ENCODE results near the gene GYPE. TPM values are rescaled to one million over a fixed set of nuclear protein-coding genes. Genes with fewer than 3 reads are reported as not detected.
A peak's percentile ranks its signal among the peaks of the same experiment; 100 is the strongest.
"Not testable (repeated sequence)": the region's sequence is repeated elsewhere in the genome, so short reads cannot be mapped to it uniquely, and the experiment has no call there.

GYPE gene
- 0.19 TPM for total RNA-seq
- long read RNA-seq = 0 reads

DNA sequence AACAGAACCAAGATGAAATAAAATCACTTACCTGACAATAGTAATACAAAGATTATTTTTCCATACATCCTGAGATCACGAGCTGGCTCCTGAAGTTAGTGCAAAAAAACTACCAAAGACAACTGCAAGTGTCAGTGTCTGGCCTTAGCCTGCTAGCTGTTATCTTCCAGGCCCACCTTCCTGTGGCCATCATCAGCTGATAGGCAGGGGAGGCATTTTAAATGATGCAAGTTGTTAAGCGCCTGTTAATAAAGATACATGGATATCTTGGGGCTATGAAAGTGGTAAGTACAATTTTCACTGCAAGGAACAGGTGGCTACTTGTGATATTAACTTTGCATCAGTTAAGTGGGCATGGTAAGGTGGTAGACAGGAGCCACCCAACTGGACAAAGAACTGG, at the start of gene GYPE:
TSS of gene GYPE (minus strand) at position 120 of the 400 bp plus-strand sequence. CDS start at position 68, 52 bp downstream.
- intact Hi-C loops (cut with DNase I); DNase-seq; ATAC-seq (ENCODE audit: poor library complexity): not testable (repeated sequence)

- intact Hi-C loops (cut with DNase I); DNase-seq; ATAC-seq (ENCODE audit: poor library complexity): not testable (repeated sequence)
These were observed 46.2 kb upstream of the GYPE start for GRCh38 chr4:143951458-143951972.

DNA sequence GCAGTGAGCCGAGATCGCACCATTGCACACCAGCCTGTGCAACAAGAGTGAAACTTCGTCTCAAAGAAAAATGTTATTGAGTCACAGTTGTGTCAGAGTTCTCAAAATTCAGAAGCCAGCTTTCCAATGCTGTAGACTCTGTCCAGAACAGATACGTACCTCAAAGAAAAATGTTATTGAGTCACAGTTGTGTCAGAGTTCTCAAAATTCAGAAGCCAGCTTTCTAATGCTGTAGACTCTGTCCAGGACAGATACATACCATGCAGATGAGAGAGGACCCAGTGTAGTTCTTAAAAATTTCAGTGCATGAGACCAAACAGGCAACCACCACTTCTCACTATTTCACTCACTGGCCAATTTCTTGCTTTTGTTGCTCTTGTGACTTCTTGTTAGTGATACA, 45.6 kb upstream of the GYPE start:
- intact Hi-C loops (cut with DNase I); ATAC-seq (ENCODE audit: poor library complexity); DNase-seq: not testable (repeated sequence)

DNA sequence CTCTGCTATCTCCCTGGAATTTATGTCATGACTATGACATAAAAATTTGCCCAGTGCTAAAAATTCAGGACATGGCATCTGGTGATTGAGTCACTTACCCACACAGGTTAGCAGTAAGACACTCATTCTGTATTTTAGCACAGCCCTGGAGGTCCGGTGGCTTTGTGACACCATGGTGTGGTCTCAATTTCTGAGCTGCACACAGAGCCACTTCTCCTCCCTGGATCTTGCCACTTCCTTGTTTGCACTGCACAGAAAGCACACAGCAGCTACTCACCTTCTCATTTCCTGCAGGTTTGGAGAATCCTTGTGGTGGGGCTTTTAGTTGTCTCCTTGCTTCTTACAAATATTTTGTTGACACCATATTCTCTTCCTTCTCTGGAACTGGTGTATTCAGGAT, 44.8 kb upstream of the GYPE start:
- ATAC-seq (ENCODE audit: poor library complexity); intact Hi-C loops (cut with DNase I); DNase-seq: not testable (repeated sequence)

DNA sequence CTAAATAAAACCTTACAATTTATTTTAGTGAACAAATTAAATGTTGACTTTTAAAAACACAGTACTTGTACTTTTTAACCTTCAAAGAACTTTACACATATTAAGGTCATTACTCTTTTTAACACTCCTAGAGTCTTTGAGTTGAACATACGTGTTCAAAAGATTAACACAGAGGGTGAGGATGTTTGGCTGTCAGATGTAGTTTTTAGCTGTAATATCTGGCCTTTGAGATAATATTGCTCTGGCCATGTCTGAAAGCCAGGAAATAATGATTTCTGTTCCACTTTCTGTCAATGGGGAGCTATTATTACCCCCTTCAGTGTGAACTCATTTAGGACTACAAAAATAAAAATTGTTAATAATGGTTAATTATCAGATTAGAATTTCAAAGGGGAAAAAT, 42.1 kb upstream of the GYPE start:
- DNase-seq; intact Hi-C loops (cut with DNase I); ATAC-seq (ENCODE audit: poor library complexity): not testable (repeated sequence)

GRCh38 chr4:143940708-143941107, 35.3 kb upstream of the GYPE start:
- DNase-seq; ATAC-seq (ENCODE audit: poor library complexity); intact Hi-C loops (cut with DNase I): not testable (repeated sequence)

GRCh38 chr4:143939528-143939927, 34.2 kb upstream of the GYPE start:
- ATAC-seq (ENCODE audit: poor library complexity) (no peak), DNase-seq (no peak)
- intact Hi-C loops (cut with DNase I) = no loop called here

DNA sequence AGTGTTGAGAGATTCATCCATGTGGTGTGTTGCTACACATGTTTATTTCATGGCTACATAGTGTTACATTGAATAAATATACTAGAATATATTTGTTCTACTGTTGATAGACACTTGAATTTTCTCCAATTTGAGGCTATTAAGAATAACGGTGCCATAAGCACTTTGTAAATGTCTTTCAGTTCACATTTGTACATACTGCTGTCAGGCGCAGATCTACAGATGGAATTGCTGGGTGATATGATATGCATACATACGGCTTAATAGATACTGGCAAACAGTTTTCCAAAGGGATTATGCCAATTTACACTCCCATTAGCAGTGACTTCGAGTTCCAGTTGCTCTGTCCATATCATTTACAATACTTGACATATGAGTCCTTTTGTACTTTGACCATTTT, 33.5 kb upstream of the GYPE start:
- intact Hi-C loops (cut with DNase I); DNase-seq; ATAC-seq (ENCODE audit: poor library complexity): not testable (repeated sequence)

DNA sequence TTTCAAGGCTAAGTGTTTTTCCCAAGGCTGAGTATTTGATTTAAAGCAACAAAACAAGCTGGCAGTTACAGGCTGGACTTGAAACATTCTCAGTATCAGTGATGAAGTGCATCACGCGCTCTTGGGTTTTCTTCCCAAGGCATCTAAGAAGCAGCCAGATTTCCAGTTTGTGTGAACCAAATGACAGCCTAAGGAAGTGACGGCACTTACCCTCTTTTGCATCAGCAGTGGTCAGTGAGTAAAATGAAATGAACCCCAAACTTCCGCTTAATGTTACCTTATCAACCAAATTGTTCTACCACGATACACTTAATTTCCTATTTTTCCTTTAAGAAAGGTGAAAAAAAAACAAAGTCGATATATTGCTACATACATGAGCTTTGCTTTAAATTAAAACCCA, 15.8 kb upstream of the GYPE start:
- intact Hi-C loops (cut with DNase I) = no loop called here

GRCh38 chr4:143916485-143916884, 11.1 kb upstream of the GYPE start:
- ATAC-seq (ENCODE audit: poor library complexity); DNase-seq; intact Hi-C loops (cut with DNase I): not testable (repeated sequence)

More for the DNA sequence above, 15.8 kb upstream of the GYPE start:
- DNase-seq = no peak
- ATAC-seq (ENCODE audit: poor library complexity) = no peak

- ATAC-seq (ENCODE audit: poor library complexity) = peak; percentile 37
- intact Hi-C loops (cut with DNase I); DNase-seq: not testable (repeated sequence)
These were observed 7.1 kb upstream of the GYPE start for GRCh38 chr4:143912478-143912877.

GRCh38 chr4:143911528-143912417, 6.4 kb upstream of the GYPE start:
- intact Hi-C loops (cut with DNase I) = not testable (repeated sequence)
- DNase-seq (peak; percentile 67), ATAC-seq (ENCODE audit: poor library complexity) (peak; percentile 75)

- intact Hi-C loops (cut with DNase I); DNase-seq; ATAC-seq (ENCODE audit: poor library complexity): not testable (repeated sequence)
These were observed 5.5 kb upstream of the GYPE start for GRCh38 chr4:143910906-143911305.

- intact Hi-C loops (cut with DNase I); DNase-seq: not testable (repeated sequence)
- peak; percentile 78 for ATAC-seq (ENCODE audit: poor library complexity)
These were observed 2.5 kb upstream of the GYPE start for GRCh38 chr4:143907811-143908210.

DNA sequence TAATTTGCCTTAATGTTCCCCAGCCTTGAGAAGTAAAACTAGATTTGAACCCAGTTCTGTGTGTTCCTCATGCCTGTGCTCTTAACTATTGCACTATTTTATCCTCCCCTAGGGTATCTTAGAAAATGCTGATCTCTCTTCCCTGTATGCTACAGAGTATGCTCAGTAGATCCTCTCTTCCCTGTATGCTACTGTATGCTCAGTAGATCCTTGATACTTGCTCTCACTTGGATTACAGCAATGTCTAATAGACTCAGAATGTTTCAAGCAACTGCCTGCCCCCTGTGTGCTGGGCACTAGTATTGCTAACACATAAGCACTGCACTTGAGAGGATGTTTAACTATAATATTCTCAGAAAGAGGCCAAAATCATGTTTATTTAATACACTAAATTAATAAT, 928 bp downstream of the GYPE start:
- intact Hi-C loops (cut with DNase I); ATAC-seq (ENCODE audit: poor library complexity); DNase-seq: not testable (repeated sequence)

DNA sequence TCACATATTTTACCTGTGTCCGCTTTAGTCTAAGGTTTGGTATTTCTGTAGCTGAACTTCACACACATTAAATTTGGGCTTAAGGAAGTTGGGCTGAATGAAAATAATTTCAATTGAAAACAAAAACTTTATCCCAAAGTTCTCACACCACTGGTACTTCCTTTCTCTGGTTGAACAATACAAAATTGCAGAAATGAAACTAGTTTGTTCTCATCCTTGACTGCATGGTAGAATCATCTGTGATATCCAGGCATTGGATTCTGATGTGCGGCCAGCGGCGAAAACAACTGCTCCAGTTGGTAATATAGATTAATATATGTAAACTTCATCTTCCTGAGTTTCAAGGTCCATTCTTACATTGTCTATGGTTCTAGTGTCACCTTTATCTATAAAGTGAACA, 15.0 kb downstream of the GYPE start:
- DNase-seq; ATAC-seq (ENCODE audit: poor library complexity); intact Hi-C loops (cut with DNase I): not testable (repeated sequence)

DNA sequence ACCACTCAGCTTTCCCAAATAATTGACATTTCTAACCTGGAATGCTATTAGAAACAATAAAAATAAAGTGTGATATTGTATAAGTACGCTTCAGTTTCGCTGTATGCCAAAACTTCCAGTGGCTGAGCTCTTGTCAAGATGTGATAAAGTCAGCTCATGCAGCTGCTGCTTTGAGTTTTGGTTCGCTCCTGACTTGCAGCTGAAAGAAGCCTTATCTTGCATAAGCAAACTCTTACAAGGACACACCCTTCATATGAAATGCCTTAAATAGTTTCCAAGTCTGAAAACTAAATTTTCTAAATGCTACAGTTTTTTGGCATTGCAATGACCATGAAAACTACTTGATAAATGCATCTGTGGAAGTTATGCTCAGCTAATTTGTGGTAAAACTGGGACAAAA, 17.2 kb downstream of the GYPE start:
- DNase-seq; intact Hi-C loops (cut with DNase I); ATAC-seq (ENCODE audit: poor library complexity): not testable (repeated sequence)

DNA sequence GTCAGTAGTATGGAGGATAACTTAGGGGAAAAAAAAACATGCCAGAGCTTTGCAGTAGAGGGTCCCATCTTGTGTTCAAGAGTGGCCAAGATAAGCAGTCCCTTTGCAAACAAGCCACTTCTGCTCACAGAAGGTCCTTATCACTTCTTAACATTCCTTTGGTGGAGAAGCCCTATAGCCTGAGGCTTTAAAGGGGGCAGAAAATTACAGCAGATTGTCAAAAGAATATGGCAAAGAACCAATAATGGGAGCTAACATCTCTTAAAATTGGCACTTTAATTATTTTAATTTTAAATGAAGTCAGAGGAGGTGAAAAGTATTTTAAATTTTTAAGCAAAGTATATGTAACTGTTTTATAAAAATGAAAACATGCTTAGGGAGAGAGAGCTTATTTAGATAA, 20.4 kb downstream of the GYPE start:
- ATAC-seq (ENCODE audit: poor library complexity); DNase-seq; intact Hi-C loops (cut with DNase I): not testable (repeated sequence)

GRCh38 chr4:143883529-143883928, 21.8 kb downstream of the GYPE start:
- ATAC-seq (ENCODE audit: poor library complexity) (no peak), DNase-seq (no peak)
- intact Hi-C loops (cut with DNase I) = no loop called here

GRCh38 chr4:143882892-143883291, 22.5 kb downstream of the GYPE start:
- DNase-seq (no peak), ATAC-seq (ENCODE audit: poor library complexity) (no peak)
- intact Hi-C loops (cut with DNase I) = no loop called here
